ENCODE measurements around the gene KRTAP5-1. TPM values are rescaled to one million over a fixed set of nuclear protein-coding genes. Genes with fewer than 3 reads are reported as not detected.
A peak's percentile ranks its signal among the peaks of the same experiment; 100 is the strongest.
"Not testable (repeated sequence)": the region's sequence is repeated elsewhere in the genome, so short reads cannot be mapped to it uniquely, and the experiment has no call there.

KRTAP5-1 gene
- polyA plus RNA-seq, 2 of the 4 experiments (the other 2 are of a cell fraction), result not detected

DNA sequence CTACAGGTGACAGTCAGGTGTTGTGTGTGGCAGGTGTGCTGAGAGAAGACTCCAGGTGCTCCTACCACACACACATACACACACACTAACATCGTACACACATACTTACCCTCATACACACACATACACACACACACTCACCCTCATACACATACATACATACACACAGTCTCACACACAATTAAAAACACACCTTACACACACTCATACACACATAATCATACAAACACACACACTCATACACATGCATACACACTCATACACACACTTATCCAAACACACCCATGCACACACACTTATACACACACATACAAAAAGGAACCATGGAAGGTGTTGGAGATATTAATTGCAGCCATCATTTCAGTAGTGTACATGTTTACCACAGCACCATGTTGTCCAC, 18.5 kb upstream of the KRTAP5-1 start:
- Histone ChIP-seq H3K4me3 (no peak overlapping the region), H3K4me1 (no peaks in the 10 kb centered on the region), H3K4me2 (no peak overlapping the region), H3K9me3 (no peaks in the 10 kb centered on the region), H3K27ac (no peak overlapping the region)
- DNase-seq (ENCODE audit: low read depth in 1 of 2, low spot score in 1 of 2) (no peak), FAIRE-seq (peak; percentile 68), ATAC-seq (no peak)
- 43% methylated on average over 1 of the region's 1 CpG for WGBS (ENCODE audit: missing lambda C conversion rate)
- POLR2A ChIA-PET, result no interaction called here
- CTCF ChIA-PET, result no interaction called here
- TF ChIP-seq CHD2 (IDR thresholded peaks at IDR 0.05; ENCODE audit: low read length, partially characterized antibody) (no peak), KDM5A (IDR thresholded peaks at IDR 0.05) (no peak), ZSCAN20 (CRISPR knock-in tag; IDR thresholded peaks at IDR 0.05) (no peak), HOXA7 (CRISPR knock-in tag; IDR thresholded peaks at IDR 0.05) (no peak)

DNA sequence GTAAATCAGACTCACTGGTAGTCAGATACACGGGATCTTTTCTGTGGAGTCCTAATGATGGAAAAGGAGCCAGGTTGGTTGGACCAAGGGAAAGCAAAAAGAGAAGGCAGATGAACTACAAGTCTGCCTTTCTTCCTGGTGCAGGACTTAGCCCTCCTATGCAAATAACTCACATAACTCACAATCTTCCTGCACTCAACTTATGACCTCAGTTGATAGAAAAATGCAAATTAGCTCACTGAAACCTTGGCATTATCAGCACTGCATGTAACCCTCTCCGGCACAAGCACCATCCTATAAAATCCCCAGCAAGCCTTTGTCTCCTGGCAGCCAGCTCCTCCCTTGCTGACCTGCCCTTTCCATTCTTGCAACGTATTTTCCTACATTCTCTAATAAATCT, 16.6 kb upstream of the KRTAP5-1 start:
- H3K27ac ChIP-seq; DNase-seq (ENCODE audit: low read depth in 1 of 2, low spot score in 1 of 2); H3K4me3 ChIP-seq; H3K4me2 ChIP-seq; POLR2A ChIA-PET; H3K4me1 ChIP-seq; CTCF ChIA-PET; FAIRE-seq; H3K9me3 ChIP-seq; ATAC-seq: not testable (repeated sequence)
- WGBS (ENCODE audit: missing lambda C conversion rate), result 24% methylated on average over 3 of the region's 3 CpGs

DNA sequence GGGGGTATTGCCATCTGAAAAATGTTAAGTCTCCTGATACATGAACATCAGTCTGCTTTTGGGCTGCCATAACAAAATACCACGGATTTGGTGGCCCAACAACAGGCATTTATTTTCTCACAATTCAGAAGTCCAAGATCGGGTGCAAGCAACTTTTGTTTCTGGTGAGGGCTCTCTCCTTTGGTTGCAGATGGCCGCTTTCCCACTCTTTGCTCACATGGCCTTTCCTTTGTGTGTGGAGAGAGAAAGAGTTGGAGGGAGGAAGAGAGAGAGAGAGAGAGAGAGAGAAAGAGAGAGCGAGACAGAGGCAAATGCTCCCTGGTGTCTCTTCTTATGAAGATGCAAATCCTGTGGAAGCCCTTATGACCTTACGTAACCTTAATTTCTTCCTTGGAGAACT, 15.5 kb upstream of the KRTAP5-1 start:
- Histone ChIP-seq H3K27ac (no peak overlapping the region), H3K4me2 (no peak overlapping the region), H3K4me1 (no peaks in the 10 kb centered on the region), H3K4me3 (no peak overlapping the region), H3K9me3 (no peaks in the 10 kb centered on the region)
- DNase-seq (ENCODE audit: low read depth in 1 of 2, low spot score in 1 of 2) (no peak), FAIRE-seq (no peak), ATAC-seq (no peak)
- WGBS (ENCODE audit: missing lambda C conversion rate), result 29% methylated on average over 5 of the region's 5 CpGs
- ChIA-PET CTCF (interaction anchor here (0.6 to 0.7 kb wide), 2 partner anchors 184 to 559 kb away, joined by 3 to 8 read pairs; no protein-coding TSS in a partner anchor), POLR2A (no interaction called here)
- no peak for TF ChIP-seq ZC3H11A (IDR thresholded peaks at IDR 0.05)
- TF ChIP-seq, protein P1, sequence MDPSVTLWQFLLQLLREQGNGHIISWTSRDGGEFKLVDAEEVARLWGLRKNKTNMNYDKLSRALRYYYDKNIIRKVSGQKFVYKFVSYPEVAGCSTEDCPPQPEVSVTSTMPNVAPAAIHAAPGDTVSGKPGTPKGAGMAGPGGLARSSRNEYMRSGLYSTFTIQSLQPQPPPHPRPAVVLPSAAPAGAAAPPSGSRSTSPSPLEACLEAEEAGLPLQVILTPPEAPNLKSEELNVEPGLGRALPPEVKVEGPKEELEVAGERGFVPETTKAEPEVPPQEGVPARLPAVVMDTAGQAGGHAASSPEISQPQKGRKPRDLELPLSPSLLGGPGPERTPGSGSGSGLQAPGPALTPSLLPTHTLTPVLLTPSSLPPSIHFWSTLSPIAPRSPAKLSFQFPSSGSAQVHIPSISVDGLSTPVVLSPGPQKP (IDR thresholded peaks at IDR 0.05; ENCODE audit: low read depth, low read length), result no peak
- no peak for TF ChIP-seq MAFK (IDR thresholded peaks at IDR 0.05; ENCODE audit: partially characterized antibody)
- no peak for TF ChIP-seq EHMT2 (IDR thresholded peaks at IDR 0.05; ENCODE audit: low read depth)

DNA sequence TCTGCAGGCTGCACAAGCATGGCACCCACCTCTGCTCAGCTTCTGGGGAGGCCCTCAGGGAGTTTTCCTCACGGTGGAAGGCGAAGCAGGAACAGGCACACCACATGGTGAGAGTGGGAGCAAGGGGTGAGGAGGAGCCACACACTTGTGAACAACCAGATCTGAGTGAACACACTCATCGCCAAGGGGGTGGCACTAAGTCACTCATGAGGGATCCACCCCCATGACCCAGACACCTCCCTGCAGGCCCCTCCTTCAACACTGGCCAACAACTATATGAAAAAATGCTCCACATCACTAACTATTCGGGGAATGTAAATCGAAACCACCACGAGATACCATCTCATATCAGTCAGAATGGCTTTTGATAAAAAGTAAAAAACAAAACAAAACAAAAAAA, 13.7 kb upstream of the KRTAP5-1 start:
- Histone ChIP-seq H3K4me1 (no peaks in the 10 kb centered on the region), H3K27ac (no peak overlapping the region), H3K9me3 (no peaks in the 10 kb centered on the region), H3K4me2 (no peak overlapping the region), H3K4me3 (no peak overlapping the region)
- 14% methylated on average over 6 of the region's 6 CpGs for WGBS (ENCODE audit: missing lambda C conversion rate)
- FAIRE-seq (no peak), ATAC-seq (no peak), DNase-seq (ENCODE audit: low read depth in 1 of 2, low spot score in 1 of 2) (no peak)
- TF ChIP-seq POLR2AphosphoS2 (conservative IDR thresholded peaks at IDR 0.05; ENCODE audit: low read length) (no peak), HOXB5 (CRISPR knock-in tag; IDR thresholded peaks at IDR 0.05) (no peak), CHD2 (IDR thresholded peaks at IDR 0.05; ENCODE audit: low read length, partially characterized antibody) (no peak), POLR2A (IDR thresholded peaks at IDR 0.05; ENCODE audit: low read length) (no peak), ZC3H11A (IDR thresholded peaks at IDR 0.05) (no peak), KDM5A (IDR thresholded peaks at IDR 0.05) (no peak), HEYL (CRISPR knock-in tag; IDR thresholded peaks at IDR 0.05) (no peak), KDM1A (IDR thresholded peaks at IDR 0.05; ENCODE audit: low read depth) (no peak), HOXB13 (CRISPR knock-in tag; IDR thresholded peaks at IDR 0.05; ENCODE audit: low read depth) (no peak)
- ChIA-PET POLR2A (no interaction called here), CTCF (interaction anchor here (1.0 to 5.8 kb wide), 6 partner anchors 9 to 52 kb away, joined by 3 to 48 read pairs (median 4); no protein-coding TSS in a partner anchor)

DNA sequence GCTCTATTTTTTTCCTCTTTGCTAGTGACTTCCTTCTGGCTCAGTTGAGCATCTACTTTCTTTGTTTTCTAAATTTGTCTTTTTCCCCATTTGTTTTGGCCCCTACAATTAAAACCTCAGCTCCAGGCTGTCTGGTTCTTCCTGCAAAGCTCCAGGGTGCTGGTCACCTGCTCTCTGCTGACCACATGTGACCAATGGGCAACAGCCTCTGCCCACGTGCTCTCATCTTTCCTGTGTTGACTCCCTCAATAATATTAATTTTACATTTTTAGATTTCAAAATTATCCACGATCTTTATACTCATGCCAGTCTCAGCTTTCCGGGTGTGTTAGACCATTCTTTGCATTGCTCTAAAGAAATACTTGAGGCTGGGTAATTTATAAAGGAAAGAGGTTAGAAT, 13.3 kb upstream of the KRTAP5-1 start:
- H3K4me1 ChIP-seq; H3K4me3 ChIP-seq; ATAC-seq; FAIRE-seq; H3K9me3 ChIP-seq; POLR2A ChIA-PET; DNase-seq (ENCODE audit: low read depth in 1 of 2, low spot score in 1 of 2); H3K4me2 ChIP-seq; H3K27ac ChIP-seq: not testable (repeated sequence)
- CTCF ChIA-PET, result interaction anchor here (0.7 to 5.8 kb wide), 9 partner anchors 8 to 94 kb away, joined by 3 to 48 read pairs (median 4); no protein-coding TSS in a partner anchor
- 6% methylated on average over 3 of the region's 3 CpGs for WGBS (ENCODE audit: missing lambda C conversion rate)

All from A549 (cell line).